ENCODE measurements around the gene ACTMAP.

Gene ACTMAP

DNA sequence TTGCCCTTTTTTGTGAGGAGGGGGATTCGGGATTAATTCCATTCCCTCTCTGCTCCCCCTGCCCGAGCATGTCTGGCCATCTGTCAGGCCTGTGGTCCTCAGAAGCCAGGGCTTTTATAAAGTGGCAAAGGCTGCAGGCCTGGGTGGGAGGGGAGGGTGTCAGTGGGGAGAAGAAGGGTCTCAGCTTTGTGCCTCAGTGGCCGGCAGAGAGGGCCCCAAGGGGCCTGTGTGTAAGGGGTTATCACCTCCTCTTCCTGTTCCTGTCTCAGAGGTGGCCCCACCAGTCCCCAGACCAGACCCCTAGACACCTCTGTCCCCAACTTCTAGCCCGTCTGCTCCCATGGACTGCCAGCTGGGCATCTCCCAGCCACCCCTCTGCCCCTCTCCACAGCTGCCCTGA, 56.4 kb downstream of the ACTMAP start:
- no peak for DNase-seq (ENCODE audit: low spot score)

DNA sequence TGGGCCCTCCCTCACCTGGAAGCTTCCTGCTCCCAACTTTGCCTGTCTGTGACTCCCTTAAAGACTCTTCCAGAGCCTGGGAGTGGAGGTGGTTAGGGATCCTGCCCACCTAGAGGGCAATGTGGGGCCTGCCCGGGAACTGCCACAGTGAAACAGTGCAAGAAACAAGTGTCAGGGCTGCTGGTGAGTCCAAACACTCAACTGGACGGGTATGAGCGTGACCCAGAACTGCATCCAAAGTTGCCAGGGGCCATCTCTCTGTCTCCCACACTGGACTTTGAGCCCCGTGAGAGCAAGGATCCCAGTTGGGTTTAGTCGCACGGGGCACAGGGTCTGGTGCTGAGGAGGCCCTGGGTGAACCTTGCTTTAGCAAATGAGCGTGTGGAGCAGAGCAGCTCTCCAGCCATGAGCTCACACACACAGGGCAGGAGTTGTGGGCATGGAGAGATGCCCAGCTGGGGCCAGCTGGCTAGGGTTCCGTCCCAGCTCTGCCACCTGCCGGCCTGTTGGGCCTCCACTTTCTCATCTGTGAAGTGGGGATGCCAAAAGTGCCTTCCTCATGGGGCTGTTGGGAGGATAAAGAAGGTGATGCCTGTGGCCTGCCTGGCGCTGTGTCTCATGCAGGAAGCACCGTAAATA, 57.0 kb downstream of the ACTMAP start:
- DNase-seq (ENCODE audit: low spot score): no peak

DNA sequence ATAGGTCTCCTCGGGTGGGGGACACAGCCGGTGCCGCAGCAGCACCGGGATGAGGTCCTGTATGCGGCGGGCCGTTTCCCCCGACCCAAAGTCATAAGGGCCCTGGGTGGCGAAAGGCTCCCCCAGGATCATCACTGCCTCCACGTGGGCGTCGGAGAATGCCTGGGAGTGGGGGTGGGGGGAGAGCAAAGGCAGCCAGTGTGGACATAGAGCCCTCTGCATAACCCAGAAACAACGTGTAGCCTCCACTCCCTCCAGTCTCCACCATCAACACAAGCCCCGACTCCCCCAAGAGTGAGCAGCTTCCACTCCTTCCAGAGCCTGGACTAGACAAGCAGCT, 58.1 kb downstream of the ACTMAP start:
- DNase-seq (ENCODE audit: low spot score): no peak

DNA sequence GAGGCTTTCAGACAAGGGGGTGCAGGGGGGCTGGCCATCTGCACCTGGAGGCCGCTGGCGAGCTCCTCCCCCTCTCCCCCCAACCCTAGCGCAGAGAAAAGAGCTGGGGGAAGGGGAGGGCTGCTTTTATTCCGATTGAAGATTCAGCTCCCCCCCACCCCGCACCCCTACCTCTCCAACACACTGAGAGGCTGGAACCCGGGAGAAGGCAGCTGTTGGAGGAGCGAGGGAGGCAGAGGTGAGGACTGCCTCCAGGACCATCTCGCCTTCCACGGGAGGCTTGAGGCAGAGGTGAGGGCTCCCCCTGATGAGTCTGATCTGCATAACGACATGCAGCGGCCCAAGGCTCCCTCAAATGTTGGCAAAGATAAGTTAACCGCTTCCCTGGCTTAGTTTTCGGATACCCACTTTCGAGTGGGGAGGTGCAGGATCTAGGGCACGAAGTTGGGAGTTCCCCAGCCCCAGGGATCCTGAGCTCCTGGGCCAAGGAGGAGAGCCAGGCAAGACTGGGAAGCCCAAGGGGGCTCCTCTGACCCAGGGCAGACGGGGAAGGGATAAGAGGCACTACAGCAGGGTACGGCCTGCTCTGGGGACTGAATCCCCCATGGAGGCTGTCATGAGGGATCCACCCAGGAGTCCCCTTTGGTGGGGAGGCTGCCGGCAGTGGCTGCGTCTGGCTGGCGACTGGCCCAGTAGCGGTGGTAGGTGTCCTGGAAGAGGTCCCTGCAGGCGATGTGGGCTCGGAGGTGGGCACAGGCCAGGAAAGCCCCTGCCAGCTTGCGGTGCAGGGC, 58.7 kb downstream of the ACTMAP start:
- DNase-seq (ENCODE audit: low spot score): no peak
